ENCODE data around the gene HID1. TPM values are rescaled to one million over a fixed set of nuclear protein-coding genes. Genes with fewer than 3 reads are reported as not detected.
"Not testable (repeated sequence)": the region's sequence is repeated elsewhere in the genome, so short reads cannot be mapped to it uniquely, and the experiment has no call there.

The HID1 gene
- polyA plus RNA-seq, 2 of the 4 experiments (the other 2 are of a cell fraction): 5.2 to 11.7 TPM

DNA sequence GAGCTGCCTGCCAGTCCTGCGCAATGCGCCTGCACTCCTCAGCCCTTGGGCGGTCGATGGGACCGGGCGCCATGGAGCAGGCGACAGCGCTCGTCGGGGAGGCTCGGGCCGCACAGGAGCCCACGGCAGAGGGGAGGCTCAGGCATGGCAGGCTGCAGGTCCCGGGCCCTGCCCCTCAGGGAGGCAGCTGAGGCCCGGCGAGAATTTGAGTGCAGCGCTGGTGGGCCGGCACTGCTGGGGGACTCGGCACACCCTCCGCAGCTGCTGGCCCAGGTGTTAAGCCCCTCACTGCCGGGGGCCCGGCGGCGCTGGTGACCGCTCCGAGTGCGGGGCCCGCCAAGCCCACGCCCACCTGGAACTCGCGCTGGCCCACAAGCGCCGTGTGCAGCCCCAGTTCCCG is 65.5 kb downstream of the HID1 start:
- Histone ChIP-seq H3K4me3 (no peak overlapping the region), H3K4me2 (no peak overlapping the region), H3K4me1 (no peaks in the 10 kb centered on the region), H3K27ac (no peak overlapping the region), H3K9me3 (no peaks in the 10 kb centered on the region)
- POLR2A ChIA-PET: no interaction called here
- CTCF ChIA-PET: interaction anchor here (1.2 to 5.8 kb wide), 8 partner anchors 13 to 54 kb away, joined by 3 to 44 read pairs (median 7); partner anchors contain the start of genes FADS6, OTOP2 and USH1G
- DNase-seq (ENCODE audit: low read depth in 1 of 2, low spot score in 1 of 2): no peak
- no peak for FAIRE-seq
- no peak for ATAC-seq
- WGBS (ENCODE audit: missing lambda C conversion rate): 90% methylated on average over 34 of the region's 34 CpGs
- TF ChIP-seq RNF2 (IDR thresholded peaks at IDR 0.05; ENCODE audit: borderline replicate concordance, low read depth) (no peak), HOXA7 (CRISPR knock-in tag; IDR thresholded peaks at IDR 0.05) (no peak), NFE2L2 (conservative IDR thresholded peaks at IDR 0.05; ENCODE audit: low read length) (no peak), RCOR1 (IDR thresholded peaks at IDR 0.05; ENCODE audit: low read depth, low read length) (no peak)
- TF ChIP-seq, protein P1, sequence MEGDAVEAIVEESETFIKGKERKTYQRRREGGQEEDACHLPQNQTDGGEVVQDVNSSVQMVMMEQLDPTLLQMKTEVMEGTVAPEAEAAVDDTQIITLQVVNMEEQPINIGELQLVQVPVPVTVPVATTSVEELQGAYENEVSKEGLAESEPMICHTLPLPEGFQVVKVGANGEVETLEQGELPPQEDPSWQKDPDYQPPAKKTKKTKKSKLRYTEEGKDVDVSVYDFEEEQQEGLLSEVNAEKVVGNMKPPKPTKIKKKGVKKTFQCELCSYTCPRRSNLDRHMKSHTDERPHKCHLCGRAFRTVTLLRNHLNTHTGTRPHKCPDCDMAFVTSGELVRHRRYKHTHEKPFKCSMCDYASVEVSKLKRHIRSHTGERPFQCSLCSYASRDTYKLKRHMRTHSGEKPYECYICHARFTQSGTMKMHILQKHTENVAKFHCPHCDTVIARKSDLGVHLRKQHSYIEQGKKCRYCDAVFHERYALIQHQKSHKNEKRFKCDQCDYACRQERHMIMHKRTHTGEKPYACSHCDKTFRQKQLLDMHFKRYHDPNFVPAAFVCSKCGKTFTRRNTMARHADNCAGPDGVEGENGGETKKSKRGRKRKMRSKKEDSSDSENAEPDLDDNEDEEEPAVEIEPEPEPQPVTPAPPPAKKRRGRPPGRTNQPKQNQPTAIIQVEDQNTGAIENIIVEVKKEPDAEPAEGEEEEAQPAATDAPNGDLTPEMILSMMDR (IDR thresholded peaks at IDR 0.05): no peak

DNA sequence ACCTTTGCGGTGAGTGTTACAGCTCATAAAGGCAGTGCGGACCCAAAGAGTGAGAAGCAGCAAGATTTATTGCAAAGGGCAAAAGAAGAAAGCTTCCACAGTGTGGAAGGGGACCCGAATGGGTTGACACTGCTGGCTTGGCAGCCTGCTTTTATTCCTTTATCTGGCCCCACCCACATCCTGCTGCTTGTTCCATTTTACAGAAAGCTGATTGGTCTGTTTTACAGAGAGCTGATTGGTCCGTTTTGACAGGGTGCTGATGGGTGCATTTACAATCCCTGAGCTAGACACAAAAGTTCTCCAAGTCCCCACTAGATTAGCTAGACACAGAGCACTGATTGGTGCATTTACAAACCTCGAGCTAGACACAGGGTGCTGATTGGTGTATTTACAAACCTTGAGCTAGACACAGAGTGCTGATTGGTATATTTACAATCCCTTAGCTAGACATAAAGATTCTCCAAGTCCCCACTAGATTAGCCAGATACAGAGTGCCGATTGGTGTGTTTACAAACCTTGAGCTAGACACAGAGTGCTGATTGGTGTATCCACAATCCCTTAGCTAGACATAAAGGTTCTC is 66.3 kb downstream of the HID1 start:
- 45% methylated on average over 6 of the region's 6 CpGs for WGBS (ENCODE audit: missing lambda C conversion rate)
- H3K9me3 ChIP-seq, ATAC-seq, H3K27ac ChIP-seq, H3K4me3 ChIP-seq, H3K4me1 ChIP-seq, H3K4me2 ChIP-seq, FAIRE-seq: not testable (repeated sequence)
- peak; percentile 46 for TF ChIP-seq MAFK (IDR thresholded peaks at IDR 0.05; ENCODE audit: partially characterized antibody)
- DNase-seq (ENCODE audit: low read depth in 1 of 2, low spot score in 1 of 2): peak in 1 of 2 experiments; percentile 42
- ChIA-PET CTCF (interaction anchor here (0.7 to 5.8 kb wide), 9 partner anchors 12 to 208 kb away, joined by 3 to 44 read pairs (median 6); partner anchors contain the start of genes FADS6, OTOP2 and USH1G), POLR2A (interaction anchor here (1.4 kb wide), 1 partner anchor 33 kb away, joined by 6 read pairs; the partner anchor contains the start of gene FDXR)

DNA sequence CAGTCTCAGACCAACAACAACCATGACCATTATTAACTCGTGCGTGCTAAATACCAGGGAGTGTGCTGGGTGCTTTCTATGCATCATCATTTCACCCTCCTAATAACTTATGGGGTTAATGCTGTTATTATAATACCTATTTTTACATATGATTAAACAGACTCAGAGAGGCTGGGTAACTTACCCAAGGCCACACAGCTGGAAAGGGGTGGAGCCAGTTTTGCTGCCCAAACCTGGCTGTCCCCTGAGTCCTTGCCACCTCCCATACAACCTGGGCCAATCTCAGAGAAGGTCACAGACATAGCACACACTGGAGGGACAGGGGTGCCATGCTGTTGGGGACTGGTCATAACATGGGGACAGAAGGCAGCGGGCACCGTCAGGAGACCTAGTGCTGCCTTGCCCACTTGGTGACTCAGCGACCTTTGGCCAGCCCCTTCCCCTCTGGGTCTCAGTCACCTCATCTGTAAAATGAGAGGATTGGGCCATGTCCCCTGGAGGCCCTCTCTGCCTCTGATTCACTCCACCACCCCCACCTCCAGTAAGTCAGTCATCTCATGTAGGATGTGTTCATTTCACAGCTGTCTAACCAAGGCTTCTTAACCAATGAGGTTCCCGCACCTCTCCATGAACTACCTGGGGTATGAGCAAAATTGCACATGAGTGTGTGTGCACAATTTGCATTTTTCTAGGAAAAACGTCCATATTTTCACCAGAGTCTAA is 67.7 kb downstream of the HID1 start:
- 57% methylated on average over 7 of the region's 7 CpGs for WGBS (ENCODE audit: missing lambda C conversion rate)
- FAIRE-seq: no peak
- POLR2A ChIA-PET: interaction anchor here (0.6 kb wide), 1 partner anchor 132 kb away, joined by 10 read pairs; no protein-coding TSS in a partner anchor

DNA sequence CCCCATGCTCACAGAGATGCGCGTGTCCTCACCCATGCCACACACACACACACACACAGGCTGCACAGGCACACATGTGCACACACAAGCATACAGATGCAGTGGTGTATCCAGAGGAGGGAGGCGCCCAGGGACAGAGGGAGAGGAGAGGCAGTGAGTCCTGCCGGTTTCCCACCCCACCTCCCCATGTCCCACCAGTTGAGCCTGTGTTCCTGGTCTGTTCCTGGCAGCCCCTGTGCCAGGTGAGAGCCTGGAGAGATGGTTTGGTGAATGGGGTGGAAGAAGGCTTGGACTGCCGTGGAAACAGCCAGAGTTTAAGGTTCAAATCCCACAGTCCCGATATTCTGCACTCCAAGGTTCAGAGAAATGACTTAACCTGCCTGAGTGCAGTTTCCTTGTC is 68.9 kb downstream of the HID1 start:
- ChIA-PET POLR2A (no interaction called here), CTCF (interaction anchor here (1.0 to 5.8 kb wide), 4 partner anchors 7 to 28 kb away, joined by 3 to 44 read pairs (median 10); partner anchors contain the start of genes OTOP2 and USH1G)
- ATAC-seq (no peak), DNase-seq (ENCODE audit: low read depth in 1 of 2, low spot score in 1 of 2) (no peak), FAIRE-seq (no peak)
- Histone ChIP-seq H3K4me3 (no peak overlapping the region), H3K4me2 (no peak overlapping the region), H3K9me3 (no peaks in the 10 kb centered on the region), H3K4me1 (no peaks in the 10 kb centered on the region), H3K27ac (no peak overlapping the region)
- 31% methylated on average over 6 of the region's 6 CpGs for WGBS (ENCODE audit: missing lambda C conversion rate)
- TF ChIP-seq TFCP2L1 (CRISPR knock-in tag; IDR thresholded peaks at IDR 0.05): no peak
- TF ChIP-seq EHMT2 (IDR thresholded peaks at IDR 0.05; ENCODE audit: low read depth): no peak
- TF ChIP-seq EP300 (IDR thresholded peaks at IDR 0.05): no peak
- TF ChIP-seq HOXA7 (CRISPR knock-in tag; IDR thresholded peaks at IDR 0.05): no peak
- no peak for TF ChIP-seq RNF2 (IDR thresholded peaks at IDR 0.05; ENCODE audit: borderline replicate concordance, low read depth)
- TF ChIP-seq, protein P2, sequence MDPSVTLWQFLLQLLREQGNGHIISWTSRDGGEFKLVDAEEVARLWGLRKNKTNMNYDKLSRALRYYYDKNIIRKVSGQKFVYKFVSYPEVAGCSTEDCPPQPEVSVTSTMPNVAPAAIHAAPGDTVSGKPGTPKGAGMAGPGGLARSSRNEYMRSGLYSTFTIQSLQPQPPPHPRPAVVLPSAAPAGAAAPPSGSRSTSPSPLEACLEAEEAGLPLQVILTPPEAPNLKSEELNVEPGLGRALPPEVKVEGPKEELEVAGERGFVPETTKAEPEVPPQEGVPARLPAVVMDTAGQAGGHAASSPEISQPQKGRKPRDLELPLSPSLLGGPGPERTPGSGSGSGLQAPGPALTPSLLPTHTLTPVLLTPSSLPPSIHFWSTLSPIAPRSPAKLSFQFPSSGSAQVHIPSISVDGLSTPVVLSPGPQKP (IDR thresholded peaks at IDR 0.05; ENCODE audit: low read depth, low read length): no peak
- TF ChIP-seq, protein P3, sequence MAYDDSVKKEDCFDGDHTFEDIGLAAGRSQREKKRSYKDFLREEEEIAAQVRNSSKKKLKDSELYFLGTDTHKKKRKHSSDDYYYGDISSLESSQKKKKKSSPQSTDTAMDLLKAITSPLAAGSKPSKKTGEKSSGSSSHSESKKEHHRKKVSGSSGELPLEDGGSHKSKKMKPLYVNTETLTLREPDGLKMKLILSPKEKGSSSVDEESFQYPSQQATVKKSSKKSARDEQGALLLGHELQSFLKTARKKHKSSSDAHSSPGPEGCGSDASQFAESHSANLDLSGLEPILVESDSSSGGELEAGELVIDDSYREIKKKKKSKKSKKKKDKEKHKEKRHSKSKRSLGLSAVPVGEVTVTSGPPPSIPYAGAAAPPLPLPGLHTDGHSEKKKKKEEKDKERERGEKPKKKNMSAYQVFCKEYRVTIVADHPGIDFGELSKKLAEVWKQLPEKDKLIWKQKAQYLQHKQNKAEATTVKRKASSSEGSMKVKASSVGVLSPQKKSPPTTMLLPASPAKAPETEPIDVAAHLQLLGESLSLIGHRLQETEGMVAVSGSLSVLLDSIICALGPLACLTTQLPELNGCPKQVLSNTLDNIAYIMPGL (CRISPR knock-in tag; IDR thresholded peaks at IDR 0.05; ENCODE audit: borderline replicate concordance): no peak
- no peak for TF ChIP-seq HDAC2 (IDR thresholded peaks at IDR 0.05)
- no peak for TF ChIP-seq CEBPB (IDR thresholded peaks at IDR 0.05)
- no peak for TF ChIP-seq FOSB (CRISPR knock-in tag; IDR thresholded peaks at IDR 0.05)
- no peak for TF ChIP-seq TP53 (CRISPR knock-in tag; IDR thresholded peaks at IDR 0.05)
- TF ChIP-seq, protein P4, sequence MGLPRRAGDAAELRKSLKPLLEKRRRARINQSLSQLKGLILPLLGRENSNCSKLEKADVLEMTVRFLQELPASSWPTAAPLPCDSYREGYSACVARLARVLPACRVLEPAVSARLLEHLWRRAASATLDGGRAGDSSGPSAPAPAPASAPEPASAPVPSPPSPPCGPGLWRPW (IDR thresholded peaks at IDR 0.05): no peak
- no peak for TF ChIP-seq BHLHE40 (IDR thresholded peaks at IDR 0.05; ENCODE audit: low read depth, low read length)
- TF ChIP-seq HEYL (CRISPR knock-in tag; IDR thresholded peaks at IDR 0.05): no peak
- TF ChIP-seq, protein P1 (IDR thresholded peaks at IDR 0.05): no peak
- TF ChIP-seq POLR2A (IDR thresholded peaks at IDR 0.05; ENCODE audit: low read length): no peak
- no peak for TF ChIP-seq MAZ (IDR thresholded peaks at IDR 0.05; ENCODE audit: borderline replicate concordance, low read depth, low read length)

More for the DNA sequence above, 67.7 kb downstream of the HID1 start:
- Histone ChIP-seq H3K4me1 (no peaks in the 10 kb centered on the region), H3K27ac (no peak overlapping the region), H3K4me2 (no peak overlapping the region), H3K4me3 (no peak overlapping the region), H3K9me3 (no peaks in the 10 kb centered on the region)
- DNase-seq (ENCODE audit: low read depth in 1 of 2, low spot score in 1 of 2): no peak
- CTCF ChIA-PET: interaction anchor here (1.0 to 5.8 kb wide), 7 partner anchors 9 to 210 kb away, joined by 3 to 44 read pairs (median 6); partner anchors contain the start of genes OTOP2 and USH1G
- ATAC-seq: no peak
- no peak for TF ChIP-seq NFE2L2 (conservative IDR thresholded peaks at IDR 0.05; ENCODE audit: low read length)

All from A549 (cell line).